GM23338 (cell line): ENCODE data around the gene IGDCC3. TPM values are rescaled to one million over a fixed set of nuclear protein-coding genes. Genes with fewer than 3 reads are reported as not detected.

Experiments
- ATAC-seq: fragments of 200-7000 bp; cut with Tn5 transposase; 3 replicates; pipeline ENCODE4 v1.9.1; 2020
- DNase-seq: peaks from one replicate; pipeline ENCODE4 v3.0.0-alpha.2; 2015; ENCODE audit warnings: low spot score
- H2AFZ ChIP-seq: fragments of 200-600 bp; sonication (generic); 2 replicates; pipeline ENCODE4 v1.8.0; 2016; ENCODE audit warnings: antibody characterized with exemption, mild to moderate bottlenecking, moderate library complexity
- H3F3A ChIP-seq: fragments of 200-600 bp; sonication (generic); replicated peaks from 2 replicates; pipeline ENCODE4 v1.8.0; 2017; ENCODE audit warnings: antibody characterized with exemption, mixed run types, low read depth
- H3K27ac ChIP-seq: fragments of 200-600 bp; sonication (generic); 2 replicates; pipeline ENCODE4 v1.6.1; 2016; ENCODE audit warnings: low read depth
- H3K27me3 ChIP-seq: fragments of 200-600 bp; sonication (generic); 2 replicates; pipeline ENCODE4 v1.8.0; 2016; ENCODE audit warnings: mild to moderate bottlenecking, mixed run types, moderate library complexity; ENCODE audit not compliant: insufficient read depth
- H3K36me3 ChIP-seq: fragments of 200-600 bp; sonication (generic); 2 replicates; pipeline ENCODE4 v1.8.0; 2016; ENCODE audit warnings: mild to moderate bottlenecking; ENCODE audit not compliant: insufficient read depth
- H3K4me1 ChIP-seq: fragments of 200-600 bp; sonication (generic); 2 replicates; pipeline ENCODE4 v1.8.0; 2016; ENCODE audit warnings: mild to moderate bottlenecking, moderate library complexity; ENCODE audit not compliant: insufficient read depth
- H3K4me2 ChIP-seq: fragments of 200-600 bp; sonication (generic); 2 replicates; pipeline ENCODE4 v1.7.1; 2017; ENCODE audit warnings: mixed run types
- H3K4me3 ChIP-seq: fragments of 200-600 bp; sonication (generic); 2 replicates; pipeline ENCODE4 v1.6.1; 2016; ENCODE audit warnings: mixed run types
- H3K79me2 ChIP-seq: fragments of 200-600 bp; sonication (generic); replicated peaks from 2 replicates; pipeline ENCODE4 v1.8.0; 2017; ENCODE audit warnings: mild to moderate bottlenecking; ENCODE audit not compliant: insufficient read depth
- H3K9me2 ChIP-seq: fragments of 200-600 bp; sonication (generic); 2 replicates; pipeline ENCODE4 v1.8.0; 2017; ENCODE audit not compliant: insufficient read depth
- H4K20me1 ChIP-seq: fragments of 200-600 bp; sonication (generic); replicated peaks from 2 replicates; pipeline ENCODE4 v1.8.0; 2017; ENCODE audit warnings: mild to moderate bottlenecking; ENCODE audit not compliant: insufficient read depth
- H3K27ac Mint-ChIP-seq: 2 replicates; pipeline ENCODE4 v1.8.0; 2020; ENCODE audit warnings: inconsistent platforms, mild to moderate bottlenecking, moderate library complexity, mixed read lengths
- H3K27me3 Mint-ChIP-seq: 3 replicates; pipeline ENCODE4 v1.8.0; 2022; ENCODE audit warnings: low read depth, mild to moderate bottlenecking, moderate library complexity, mixed read lengths, inconsistent platforms; ENCODE audit not compliant: insufficient read depth, poor library complexity
- H3K36me3 Mint-ChIP-seq: 3 replicates; pipeline ENCODE4 v1.8.0; 2021; ENCODE audit warnings: low read depth, mild to moderate bottlenecking, inconsistent platforms, moderate library complexity, mixed read lengths
- H3K4me1 Mint-ChIP-seq: 3 replicates; pipeline ENCODE4 v1.8.0; 2020; ENCODE audit warnings: mild to moderate bottlenecking, inconsistent platforms, mixed read lengths
- H3K4me3 Mint-ChIP-seq: 3 replicates; pipeline ENCODE4 v1.8.0; 2021; ENCODE audit warnings: moderate library complexity, mild to moderate bottlenecking, inconsistent platforms, mixed read lengths
- H3K9me3 Mint-ChIP-seq: 3 replicates; pipeline ENCODE4 v1.8.0; 2020; ENCODE audit warnings: moderate library complexity, mild to moderate bottlenecking, inconsistent platforms, mixed read lengths
- CREB1 ChIP-seq: fragments of 250-450 bp; sonication (Bioruptor Pico); IDR thresholded peaks from 2 replicates; pipeline ENCODE4 v1.5.0; 2020; ENCODE audit warnings: low read depth, mild to moderate bottlenecking, moderate library complexity
- CTCF ChIP-seq, 2 experiments: fragments of 200-600 bp in 1 of 2; sonication (generic) in 1 of 2; conservative IDR thresholded peaks; 2 replicates each; pipeline versions ENCODE4 v1.5.1 to v1.6.1; 2016 to 2017; ENCODE audit warnings: antibody characterized with exemption in 2 of 2, low read depth in 2 of 2, mild to moderate bottlenecking in 2 of 2, moderate library complexity in 1 of 2
- ETS1 ChIP-seq: IDR thresholded peaks from 2 replicates; pipeline ENCODE4 v1.6.1; 2016; ENCODE audit warnings: antibody characterized with exemption
- EZH2 ChIP-seq: fragments of 200-600 bp; sonication (generic); IDR thresholded peaks from one replicate; pipeline ENCODE4 v1.8.0; 2017; ENCODE audit warnings: antibody characterized with exemption, mild to moderate bottlenecking, low read depth; ENCODE audit not compliant: unreplicated experiment
- EZH2phosphoT487 ChIP-seq: fragments of 200-600 bp; sonication (generic); IDR thresholded peaks from one replicate; pipeline ENCODE4 v1.8.1; 2018; ENCODE audit warnings: antibody characterized with exemption; ENCODE audit not compliant: unreplicated experiment
- JUNB ChIP-seq: IDR thresholded peaks from one replicate; pipeline ENCODE4 v1.6.1; 2016; ENCODE audit warnings: antibody characterized with exemption; ENCODE audit not compliant: unreplicated experiment
- NANOG ChIP-seq: IDR thresholded peaks from 2 replicates; pipeline ENCODE4 v1.6.1; 2016; ENCODE audit warnings: antibody characterized with exemption, borderline replicate concordance
- POLR2AphosphoS5 ChIP-seq: IDR thresholded peaks from 2 replicates; pipeline ENCODE4 v1.6.1; 2016; ENCODE audit warnings: antibody characterized with exemption, low read depth
- REST ChIP-seq: IDR thresholded peaks from one replicate; pipeline ENCODE4 v1.6.1; 2018; ENCODE audit warnings: antibody characterized with exemption; ENCODE audit not compliant: unreplicated experiment
- STAT1 ChIP-seq: IDR thresholded peaks from one replicate; pipeline ENCODE4 v1.6.1; 2016; ENCODE audit warnings: antibody characterized with exemption; ENCODE audit not compliant: unreplicated experiment
- ZNF114 ChIP-seq: fragments of 250-450 bp; sonication (Bioruptor Pico); IDR thresholded peaks from 2 replicates; pipeline ENCODE4 v1.5.0; 2020; ENCODE audit warnings: mild to moderate bottlenecking, moderate library complexity
- ZNF331 ChIP-seq: fragments of 250-450 bp; sonication (Bioruptor Pico); IDR thresholded peaks from 2 replicates; pipeline ENCODE4 v1.5.0; 2020; ENCODE audit warnings: low read depth, mild to moderate bottlenecking, moderate library complexity
- ZNF462 ChIP-seq: fragments of 250-450 bp; sonication (Bioruptor Pico); IDR thresholded peaks from 2 replicates; pipeline ENCODE4 v1.5.0; 2020; ENCODE audit warnings: mild to moderate bottlenecking, moderate library complexity
- polyA plus RNA-seq: library from polyadenylated mRNA; unstranded; fragments of >200 nt; fragmentation: Nextera tagmentation; extraction: Ambion mirVana; gene quantifications from 2 replicates; pipeline ENCODE4 v1.2.1, GENCODE V29; 2016
- total RNA-seq: library from RNA; depleted of rRNA; stranded (reverse); fragments of >200 nt; shearing (Covaris generic); gene quantifications from 2 replicates; pipeline ENCODE4 v1.2.3, GENCODE V29; 2014

Gene IGDCC3
- total and polyA plus RNA-seq, 2 experiments from 2014 or later, result 15.3 to 30.7 TPM

GRCh38 chr15:65401611-65402240 is 23.9 kb upstream of the IGDCC3 start:
- Mint-ChIP-seq H3K4me3 (no peak overlapping the region), H3K9me3 (no peaks in the 10 kb centered on the region), H3K4me1 (peaks cover 41% of the 10 kb centered on the region), H3K27me3 (peaks cover 20% of the 10 kb centered on the region), H3K27ac (no peak overlapping the region), H3K36me3 (peaks cover 4% of the 10 kb centered on the region; the same call in 1 of the 3 replicates)
- Histone ChIP-seq H3K4me2 (no peak overlapping the region; the same call in 1 of the 2 replicates), H3K27me3 (peaks cover 29% of the 10 kb centered on the region), H4K20me1 (peaks cover 6% of the 10 kb centered on the region; the same call in 1 of the 2 replicates), H3K9me2 (no peaks in the 10 kb centered on the region), H3K79me2 (no peaks in the 10 kb centered on the region), H3K4me1 (peaks cover 23% of the 10 kb centered on the region), H3K36me3 (peaks cover 6% of the 10 kb centered on the region; the same call in 1 of the 2 replicates), H2AFZ (peak overlapping the region; percentile 21; the same call in 1 of the 2 replicates), H3F3A (peaks cover 10% of the 10 kb centered on the region; the same call in 1 of the 2 replicates), H3K4me3 (no peak overlapping the region), H3K27ac (no peak overlapping the region)
- ATAC-seq, result peak; percentile 11
- TF ChIP-seq ZNF331, result no peak
- TF ChIP-seq POLR2AphosphoS5, result no peak
- TF ChIP-seq CREB1 (CRISPR knock-in tag), result no peak
- TF ChIP-seq EZH2phosphoT487, result no peak
- TF ChIP-seq NANOG, result no peak
- no peak for TF ChIP-seq JUNB
- TF ChIP-seq EZH2, result no peak
- TF ChIP-seq REST, result no peak
- no peak for TF ChIP-seq ZNF114 (CRISPR knock-in tag)
- TF ChIP-seq ZNF462 (CRISPR knock-in tag), result no peak
- no peak for TF ChIP-seq ETS1
- no peak for TF ChIP-seq CTCF (conservative IDR thresholded peaks at IDR 0.05; ENCODE audit: low read depth in 2 of 2)
- TF ChIP-seq STAT1, result no peak
- no peak for DNase-seq
